Middle frontal gyrus (tissue), 1 donor: ENCODE results near the gene CDK8.

Experiments used
- DNase-seq: peaks from one replicate; pipeline ENCODE4 v3.0.0-alpha.2; 2015; ENCODE audit warnings: low spot score; ENCODE audit errors: extremely low spot score

The CDK8 gene

GRCh38 chr13:26380930-26381329 is 127.0 kb downstream of the CDK8 start:
- DNase-seq = no peak

- no peak for DNase-seq
Measured at GRCh38 chr13:26382366-26382765, 128.4 kb downstream of the CDK8 start.

GRCh38 chr13:26382835-26383234 is 128.9 kb downstream of the CDK8 start:
- DNase-seq = no peak

DNA sequence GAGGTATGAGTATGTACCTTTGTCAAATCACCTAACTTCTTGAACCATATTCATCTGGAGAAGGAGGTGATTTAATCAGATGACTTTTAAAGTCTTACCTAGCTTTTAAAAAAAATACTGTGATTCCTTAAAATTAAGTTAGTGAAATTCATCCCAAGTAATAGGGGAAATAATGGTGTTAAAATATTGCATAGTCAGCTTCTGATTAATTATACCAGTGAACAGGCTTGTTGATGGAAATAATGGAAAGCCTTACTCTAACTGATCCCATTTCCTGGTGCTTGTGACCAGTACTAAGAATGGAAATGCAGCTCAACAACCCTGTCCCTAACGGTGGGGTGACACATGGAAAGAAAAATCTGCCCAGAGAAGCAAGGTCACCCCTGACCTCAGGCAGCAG is 130.7 kb downstream of the CDK8 start:
- no peak for DNase-seq

GRCh38 chr13:26386026-26386425 is 132.1 kb downstream of the CDK8 start:
- no peak for DNase-seq

- no peak for DNase-seq
Measured at GRCh38 chr13:26390203-26390602, 136.3 kb downstream of the CDK8 start.

DNA sequence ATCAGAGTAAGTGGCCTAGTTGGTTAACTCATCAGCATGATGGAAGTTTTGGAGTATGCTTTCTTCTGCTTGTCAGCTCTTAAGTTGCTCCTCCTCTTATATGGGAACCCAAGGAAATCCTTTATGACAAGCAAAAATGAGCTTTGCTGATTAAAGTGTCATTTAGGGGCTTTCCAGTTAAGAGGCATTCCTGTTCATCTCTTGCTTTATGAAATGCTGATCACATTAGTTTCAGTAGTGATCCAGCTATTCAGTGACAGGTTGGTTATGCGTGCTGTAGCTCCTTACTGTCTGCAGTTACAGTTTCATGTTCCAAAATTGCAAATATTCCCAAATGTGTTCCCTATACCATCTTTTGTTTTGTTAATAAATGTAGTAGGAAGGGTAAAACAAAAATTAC is 146.6 kb downstream of the CDK8 start:
- no peak for DNase-seq

DNA sequence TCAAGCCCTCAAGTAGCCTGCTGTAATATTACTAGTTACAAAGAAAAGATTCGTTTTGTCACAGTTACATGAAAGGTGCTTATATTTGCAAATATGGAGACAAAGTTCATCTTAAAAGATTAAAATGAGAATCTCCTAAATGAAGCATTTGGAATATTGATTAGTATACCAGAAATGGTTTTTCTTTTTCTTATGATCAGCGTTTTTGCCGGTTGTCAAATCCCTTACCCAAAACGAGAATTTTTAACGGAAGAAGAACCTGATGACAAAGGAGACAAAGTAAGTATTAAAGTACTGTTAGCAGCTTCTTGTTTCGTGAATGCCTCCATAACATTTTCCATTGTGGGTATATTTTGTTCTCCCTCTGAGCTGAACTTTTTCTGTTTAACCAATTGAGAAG is 147.1 kb downstream of the CDK8 start:
- no peak for DNase-seq

DNA sequence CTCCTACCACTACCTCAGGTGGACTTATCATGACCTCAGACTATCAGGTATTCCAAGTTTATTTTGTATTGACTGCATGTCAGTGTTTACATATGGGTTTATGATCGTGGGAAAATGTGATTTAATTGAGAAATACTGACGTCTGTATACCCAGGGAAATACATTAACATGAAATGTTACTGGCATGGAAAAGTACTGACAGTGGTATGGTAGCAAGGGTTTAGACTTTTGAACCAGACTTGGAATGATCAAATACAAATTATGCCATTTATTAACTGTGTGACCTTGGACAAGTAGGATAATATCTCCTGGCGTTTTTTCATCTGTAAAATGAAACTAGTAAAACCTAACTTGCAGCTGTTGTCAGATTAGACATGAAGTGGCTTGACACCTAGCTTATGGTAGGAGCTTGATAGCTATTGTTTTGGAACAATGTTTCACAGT is 147.7 kb downstream of the CDK8 start:
- DNase-seq = no peak

GRCh38 chr13:26406791-26407190 is 152.9 kb downstream of the CDK8 start:
- no peak for DNase-seq

- DNase-seq = no peak
Measured at GRCh38 chr13:26411206-26411605, 157.3 kb downstream of the CDK8 start.

- no peak for DNase-seq
Measured at GRCh38 chr13:26412263-26412662, 158.3 kb downstream of the CDK8 start.

DNA sequence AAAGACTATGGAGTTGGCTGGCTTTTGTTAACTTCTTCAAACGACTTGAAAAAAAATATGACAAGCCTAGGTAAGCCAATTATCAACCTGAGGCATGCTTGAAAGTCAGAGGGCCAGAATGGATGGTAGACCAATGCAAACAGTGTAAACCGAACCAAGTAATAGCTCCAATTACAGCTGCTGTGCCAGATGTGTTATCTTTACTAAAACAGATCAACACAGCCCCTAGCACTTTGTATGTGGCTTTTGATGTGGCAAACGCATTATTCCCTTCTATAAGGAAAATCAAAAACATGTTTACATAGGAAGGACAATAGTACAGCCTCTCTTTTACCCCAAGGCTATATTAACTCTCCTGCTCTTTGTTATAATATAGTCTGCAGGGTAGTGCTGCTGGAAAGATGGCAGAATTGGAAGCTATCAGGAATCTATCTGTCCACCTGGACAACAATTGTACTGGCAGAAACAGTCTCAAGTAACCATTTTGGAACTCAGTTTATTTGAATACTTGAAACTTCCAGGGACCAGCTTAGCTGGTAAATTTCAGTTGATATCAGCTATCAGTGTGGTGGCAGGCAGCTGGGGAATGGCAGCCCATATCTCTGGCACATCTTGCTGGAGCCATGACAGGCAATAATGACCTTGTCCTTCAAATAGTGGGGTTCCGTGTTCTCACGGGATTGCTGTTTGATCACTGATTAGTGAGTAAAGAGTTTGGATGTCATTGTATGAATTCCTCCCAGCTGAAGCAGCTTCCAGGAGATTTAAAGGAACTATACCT is 159.2 kb downstream of the CDK8 start:
- DNase-seq = no peak

DNA sequence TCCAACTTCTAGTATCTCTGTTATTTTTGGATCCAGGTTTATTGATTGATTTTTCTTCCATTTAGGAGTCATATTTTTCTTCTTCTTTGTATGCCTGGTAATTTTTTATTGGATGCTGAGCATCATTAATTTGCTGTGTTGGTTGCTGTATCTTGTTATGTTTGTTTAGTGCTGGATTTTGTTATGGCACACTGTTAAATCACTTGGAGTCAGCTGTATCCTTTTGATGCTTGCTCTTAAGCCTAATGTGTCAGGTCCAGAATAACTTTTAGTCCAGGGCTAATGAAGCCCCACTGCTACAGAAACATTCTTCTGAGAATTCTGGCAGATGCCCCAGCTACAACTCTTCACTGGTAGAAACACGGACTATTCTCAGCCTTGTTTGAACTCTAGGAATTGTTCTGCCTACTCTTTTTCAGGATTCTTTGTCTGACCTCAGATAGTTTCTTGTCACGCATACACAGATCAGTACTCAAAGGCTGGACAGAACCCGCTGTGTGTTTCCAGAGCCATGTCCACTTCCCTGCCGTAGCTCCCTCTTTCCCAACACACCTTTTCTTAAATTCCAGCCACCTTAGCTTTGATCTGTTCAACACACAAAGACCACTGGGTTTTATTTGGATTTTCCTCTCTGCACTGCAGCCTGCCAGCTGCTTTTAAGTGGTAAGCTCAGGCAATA is 166.5 kb downstream of the CDK8 start:
- DNase-seq = no peak

DNA sequence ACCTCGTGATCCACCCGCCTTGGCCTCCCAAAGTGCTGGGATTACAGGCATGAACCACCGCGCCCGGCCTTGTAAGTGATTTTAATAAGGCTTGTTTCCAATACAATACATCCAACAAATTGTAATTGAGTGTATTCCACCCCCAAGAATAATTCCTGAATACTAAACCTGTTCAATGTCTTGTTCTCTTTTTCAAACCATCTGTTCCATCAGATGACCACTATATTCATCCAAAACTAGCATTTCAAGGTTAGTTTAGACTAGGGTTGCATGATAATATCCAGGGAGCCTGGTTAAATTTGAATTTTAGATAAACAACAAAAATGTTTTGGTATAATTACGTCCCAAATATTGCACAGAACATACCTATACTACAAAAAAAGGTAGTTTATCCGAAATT is 168.1 kb downstream of the CDK8 start:
- DNase-seq = no peak

DNA sequence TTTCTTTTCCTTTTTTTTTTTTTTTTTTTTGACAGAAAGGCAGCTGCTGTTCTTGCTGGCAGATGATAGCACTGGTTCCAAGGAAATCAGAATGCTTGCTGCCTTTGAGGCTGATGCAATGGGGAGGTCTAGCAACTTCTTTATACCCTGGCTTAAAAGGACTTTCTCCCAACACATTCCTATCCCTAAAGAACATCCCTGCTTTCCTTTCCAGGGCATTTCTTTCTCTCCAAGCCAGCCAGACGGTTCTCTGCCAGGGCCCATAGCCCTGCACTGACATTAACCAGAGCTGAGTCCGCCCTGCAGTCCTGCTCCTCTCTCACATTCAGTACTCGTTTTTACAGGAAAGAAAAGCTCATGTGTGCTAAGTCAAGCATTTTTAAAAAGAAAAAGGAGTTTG is 169.7 kb downstream of the CDK8 start:
- no peak for DNase-seq

GRCh38 chr13:26424181-26424580 is 170.3 kb downstream of the CDK8 start:
- DNase-seq = no peak

DNA sequence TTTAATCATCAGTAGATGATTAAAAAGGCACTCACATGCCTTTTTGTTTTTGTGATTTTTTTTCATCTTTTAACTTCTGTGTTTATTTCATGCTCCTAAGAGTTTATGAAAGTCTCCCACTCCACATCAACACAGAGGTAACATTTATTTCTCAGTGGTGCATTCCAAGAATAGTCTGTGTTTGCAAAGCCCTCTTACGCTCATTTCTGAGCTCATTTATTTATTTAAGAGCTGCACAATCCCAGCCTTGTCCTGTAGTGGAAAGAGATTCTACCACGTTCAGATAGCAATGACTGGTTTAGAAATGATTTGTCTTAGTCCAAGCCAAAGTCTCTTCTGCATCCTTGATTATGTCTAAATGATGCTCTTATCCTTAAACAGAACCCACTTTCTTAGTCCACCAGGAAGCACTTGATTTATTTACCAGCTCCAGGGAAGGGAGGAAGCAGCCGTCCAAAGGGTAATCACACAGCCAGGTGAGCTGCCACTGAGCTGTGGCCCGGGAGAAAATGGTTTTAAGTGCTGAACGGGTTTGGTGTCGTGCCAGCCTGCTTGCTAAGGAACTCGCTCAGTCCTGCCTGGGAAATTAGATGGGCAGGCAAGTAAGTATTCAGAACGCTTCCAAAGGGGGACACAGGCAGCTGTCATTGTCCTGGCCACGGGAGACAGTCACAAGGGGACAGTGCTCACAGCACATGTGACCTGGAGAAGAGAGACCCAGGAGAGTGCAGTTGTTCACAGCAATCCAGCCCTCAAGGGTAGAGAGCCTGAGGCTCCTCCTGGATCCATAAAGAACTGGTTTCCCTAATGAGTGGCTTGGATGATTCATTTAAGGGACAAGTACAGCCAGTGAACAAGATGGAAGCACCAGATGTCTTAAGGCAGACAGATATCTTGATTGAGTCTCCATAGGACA is 171.8 kb downstream of the CDK8 start:
- no peak for DNase-seq

DNA sequence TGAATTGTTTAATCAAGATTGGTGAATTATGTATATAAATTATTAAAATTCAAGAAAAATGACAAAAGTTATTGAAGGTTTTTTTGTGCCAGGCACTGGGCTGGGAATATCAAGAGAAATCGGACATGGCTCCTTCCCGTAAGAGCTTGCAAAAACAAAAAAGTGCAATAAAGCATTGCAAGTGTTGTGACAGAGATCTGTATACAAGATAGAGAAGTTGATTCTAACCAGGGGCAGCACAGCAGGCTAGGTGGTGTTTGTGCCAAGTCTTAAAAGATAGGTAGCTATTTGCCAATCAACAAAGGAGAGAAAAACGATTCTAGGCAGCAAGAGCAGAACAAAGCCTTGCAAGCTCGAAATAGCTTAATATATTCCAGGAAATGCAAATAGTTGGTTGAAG is 179.8 kb downstream of the CDK8 start:
- no peak for DNase-seq

- DNase-seq = no peak
Measured at GRCh38 chr13:26435171-26435570, 181.2 kb downstream of the CDK8 start.

DNA sequence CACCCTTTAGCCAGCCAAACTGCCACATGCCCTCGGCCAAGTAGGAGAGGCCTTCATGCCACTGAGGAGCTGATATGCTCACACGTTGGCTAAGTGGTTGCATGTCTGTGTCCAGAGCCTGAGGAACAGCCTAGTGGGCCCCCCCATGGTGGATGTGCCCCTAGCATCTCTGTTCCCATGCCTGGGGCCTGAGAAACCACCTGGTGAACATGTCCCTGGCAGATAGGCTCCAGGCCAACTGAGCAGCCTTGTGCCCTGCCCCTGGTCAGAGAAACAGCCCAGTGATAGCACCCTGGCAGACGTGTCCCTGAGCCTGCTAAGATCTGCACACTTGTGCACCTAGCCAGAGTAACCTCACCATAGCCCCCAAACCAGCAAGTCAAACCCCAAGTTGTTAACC is 181.7 kb downstream of the CDK8 start:
- DNase-seq = no peak

- no peak for DNase-seq
Measured at GRCh38 chr13:26436914-26437313, 183.0 kb downstream of the CDK8 start.
